AG04450 (cell line): ENCODE measurements around the gene AUNIP. TPM values are rescaled to one million over a fixed set of nuclear protein-coding genes. Genes with fewer than 3 reads are reported as not detected.

ENCODE experiments used
- CTCF ChIA-PET: fragments of 300-600, 350-600 bp; formaldehyde crosslinking; extraction: SDS; loops from one replicate; lab custom pipeline; 2022; ENCODE audit warnings: antibody characterized with exemption, inconsistent platforms; lab: Charles Lee
- POLR2A ChIA-PET: fragments of 350-600 bp; formaldehyde crosslinking; extraction: SDS; loops from one replicate; lab custom pipeline; 2021; ENCODE audit warnings: antibody characterized with exemption, inconsistent platforms; lab: Yijun Ruan, JAX
- DNase-seq: peaks from one replicate; pipeline ENCODE4 v3.0.0-alpha.2; 2011; ENCODE audit warnings: low read depth, low spot score
- H3K27ac ChIP-seq: one replicate; pipeline ENCODE4 v1.5.1; 2012; ENCODE audit warnings: low read depth, low read length, control low read depth
- H3K27me3 ChIP-seq: one replicate; pipeline ENCODE4 v1.6.0; 2012; ENCODE audit warnings: low read length; ENCODE audit not compliant: control insufficient read depth, insufficient read depth
- H3K4me3 ChIP-seq: 2 replicates; pipeline ENCODE4 v1.5.1; 2011; ENCODE audit warnings: mild to moderate bottlenecking, low read depth, low read length, control low read depth
- H3K9me3 ChIP-seq: 2 replicates; pipeline ENCODE4 v1.5.1; 2012; ENCODE audit warnings: low read length; ENCODE audit not compliant: control insufficient read depth, insufficient read depth
- CTCF ChIP-seq: IDR thresholded peaks from 2 replicates; pipeline ENCODE4 v1.5.1; 2011; ENCODE audit warnings: low read depth, low read length, control low read depth, inconsistent platforms
- polyA plus RNA-seq: library from polyadenylated mRNA; depleted of rRNA; stranded (reverse); fragments of >200 nt; gene quantifications from 2 replicates; pipeline ENCODE4 v1.2.3, GENCODE V29; 2011

The AUNIP gene
- polyA plus RNA-seq, 1 experiment = 0.97 TPM

- no peak for TF ChIP-seq CTCF
- Histone ChIP-seq H3K27me3 (peaks cover 3% of the 10 kb centered on the region), H3K9me3 (no peaks in the 10 kb centered on the region), H3K4me3 (no peak overlapping the region), H3K27ac (no peak overlapping the region)
- CTCF ChIA-PET = no interaction called here
- DNase-seq = no peak
- POLR2A ChIA-PET = no interaction called here
Observed at GRCh38 chr1:25880518-25880917, 21.3 kb upstream of the AUNIP start.

GRCh38 chr1:25879675-25880074 lies 20.4 kb upstream of the AUNIP start:
- POLR2A ChIA-PET = no interaction called here

GRCh38 chr1:25878690-25879089 lies 19.4 kb upstream of the AUNIP start:
- CTCF ChIA-PET = interaction anchor here (0.6 kb wide), 2 partner anchors 16 to 102 kb away, joined by 3 to 4 read pairs; no protein-coding TSS in a partner anchor

More at GRCh38 chr1:25879675-25880074, 20.4 kb upstream of the AUNIP start:
- CTCF ChIA-PET = no interaction called here
- no peak for DNase-seq
- Histone ChIP-seq H3K4me3 (no peak overlapping the region), H3K9me3 (no peaks in the 10 kb centered on the region), H3K27ac (no peak overlapping the region), H3K27me3 (peaks cover 3% of the 10 kb centered on the region)
- TF ChIP-seq CTCF = no peak

GRCh38 chr1:25877155-25877554 lies 17.9 kb upstream of the AUNIP start:
- H3K27me3 ChIP-seq = peaks cover 3% of the 10 kb centered on the region
- H3K27ac ChIP-seq = no peak overlapping the region
- H3K9me3 ChIP-seq = no peaks in the 10 kb centered on the region
- H3K4me3 ChIP-seq = no peak overlapping the region
- DNase-seq = no peak
- CTCF ChIA-PET = no interaction called here
- no peak for TF ChIP-seq CTCF
- POLR2A ChIA-PET = no interaction called here

More at GRCh38 chr1:25878690-25879089, 19.4 kb upstream of the AUNIP start:
- peaks cover 3% of the 10 kb centered on the region for H3K27me3 ChIP-seq
- POLR2A ChIA-PET = no interaction called here
- H3K9me3 ChIP-seq = no peaks in the 10 kb centered on the region
- H3K4me3 ChIP-seq = no peak overlapping the region
- no peak overlapping the region for H3K27ac ChIP-seq
- no peak for DNase-seq
- TF ChIP-seq CTCF = no peak

- no peak for TF ChIP-seq CTCF
- no peak for DNase-seq
- no peaks in the 10 kb centered on the region for H3K9me3 ChIP-seq
- CTCF ChIA-PET = interaction anchor here (0.7 kb wide), 1 partner anchor 131 kb away, joined by 3 read pairs; no protein-coding TSS in a partner anchor
- peaks cover 3% of the 10 kb centered on the region for H3K27me3 ChIP-seq
- POLR2A ChIA-PET = no interaction called here
- H3K27ac ChIP-seq = no peak overlapping the region
- H3K4me3 ChIP-seq = no peak overlapping the region
Observed at GRCh38 chr1:25876693-25877077, 17.4 kb upstream of the AUNIP start.
